Measurements from ENCODE around the gene IPO4. TPM values are rescaled to one million over a fixed set of nuclear protein-coding genes. Genes with fewer than 3 reads are reported as not detected.
"Not testable (repeated sequence)": the region's sequence is repeated elsewhere in the genome, so short reads cannot be mapped to it uniquely, and the experiment has no call there.

The IPO4 gene
- total and polyA plus RNA-seq, 3 experiments from 2014 or later: 20.9 to 172 (median 164) TPM

DNA sequence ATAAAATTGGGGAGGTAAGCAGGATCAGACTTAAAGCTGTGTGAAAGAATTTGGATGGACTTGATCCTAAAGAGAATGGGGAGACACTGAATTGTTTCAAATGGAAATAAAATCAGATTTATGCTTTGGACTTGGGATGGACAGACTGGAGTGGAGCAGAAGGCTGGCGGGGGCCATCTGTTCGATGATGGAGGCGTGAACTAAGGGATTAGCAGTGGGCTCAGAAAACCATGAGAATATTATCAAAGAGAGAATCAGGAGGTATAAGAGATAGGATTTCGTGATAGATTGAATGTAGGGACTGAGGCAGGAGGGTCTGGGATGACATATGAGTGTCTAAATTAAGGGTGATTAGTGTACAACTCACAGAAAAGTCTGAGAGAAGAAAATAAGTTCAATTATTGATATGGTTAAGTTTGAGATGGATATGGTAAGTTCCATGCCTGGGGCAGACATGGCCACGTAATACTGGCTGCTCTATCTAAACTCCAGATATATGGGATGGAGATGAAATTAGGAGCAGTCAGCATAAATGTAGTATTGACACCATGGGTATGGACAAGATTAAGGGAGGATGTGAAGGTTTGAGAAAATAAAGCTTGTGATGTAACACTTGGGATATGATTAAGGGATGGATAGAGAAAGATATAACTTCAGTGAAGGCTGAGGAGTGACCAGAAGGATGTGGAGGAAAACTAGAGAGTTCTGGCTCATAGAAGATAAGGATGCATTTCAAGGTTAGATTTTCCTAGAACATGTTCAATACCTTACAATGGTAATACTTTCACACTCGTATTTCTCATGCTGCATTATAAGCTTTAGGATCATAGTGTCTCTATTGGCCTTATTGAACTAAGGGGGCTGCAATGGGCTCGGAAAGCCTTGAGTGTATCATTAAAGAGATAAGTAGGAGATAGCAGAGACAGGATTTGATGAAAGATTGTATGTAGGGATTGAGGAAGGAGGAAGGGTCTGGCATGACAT is 15.8 kb upstream of the IPO4 start:
- Histone ChIP-seq H3K36me3 (ENCODE audit: insufficient read depth, low read length) (peaks cover 25% of the 10 kb centered on the region), H3K27me3 (ENCODE audit: insufficient read depth, low read length, poor library complexity, severe bottlenecking) (no peaks in the 10 kb centered on the region), H3K4me3 (ENCODE audit: low read length) (no peak overlapping the region), H3K27ac (ENCODE audit: low read depth, low read length) (no peak overlapping the region), H3K4me1 (ENCODE audit: insufficient read depth, low read length) (peaks cover 8% of the 10 kb centered on the region), H3K9me3 (ENCODE audit: low read length) (no peaks in the 10 kb centered on the region)
- H3K36me3 Mint-ChIP-seq: peaks cover 11 to 73% (median 21%) of the 10 kb centered on the region in 3 donors
- DNase-seq: no peak
- H3K27me3 Mint-ChIP-seq: peaks cover 0 to 3% of the 10 kb centered on the region in 2 donors
- ChIA-PET CTCF (no interaction called here), POLR2A (interaction anchor here (0.6 kb wide), 1 partner anchor 38 kb away, joined by 9 read pairs; no protein-coding TSS in a partner anchor)
- peaks cover 0 to 2% (median 0%) of the 10 kb centered on the region in 5 donors for H3K9me3 Mint-ChIP-seq
- peaks cover 32 to 62% (median 45%) of the 10 kb centered on the region in 3 donors for H3K4me1 Mint-ChIP-seq
- H3K4me3 Mint-ChIP-seq: no peak overlapping the region
- peak overlapping the region in 6 of 8 donors; percentile 9 to 96 (median 59) for H3K27ac Mint-ChIP-seq

DNA sequence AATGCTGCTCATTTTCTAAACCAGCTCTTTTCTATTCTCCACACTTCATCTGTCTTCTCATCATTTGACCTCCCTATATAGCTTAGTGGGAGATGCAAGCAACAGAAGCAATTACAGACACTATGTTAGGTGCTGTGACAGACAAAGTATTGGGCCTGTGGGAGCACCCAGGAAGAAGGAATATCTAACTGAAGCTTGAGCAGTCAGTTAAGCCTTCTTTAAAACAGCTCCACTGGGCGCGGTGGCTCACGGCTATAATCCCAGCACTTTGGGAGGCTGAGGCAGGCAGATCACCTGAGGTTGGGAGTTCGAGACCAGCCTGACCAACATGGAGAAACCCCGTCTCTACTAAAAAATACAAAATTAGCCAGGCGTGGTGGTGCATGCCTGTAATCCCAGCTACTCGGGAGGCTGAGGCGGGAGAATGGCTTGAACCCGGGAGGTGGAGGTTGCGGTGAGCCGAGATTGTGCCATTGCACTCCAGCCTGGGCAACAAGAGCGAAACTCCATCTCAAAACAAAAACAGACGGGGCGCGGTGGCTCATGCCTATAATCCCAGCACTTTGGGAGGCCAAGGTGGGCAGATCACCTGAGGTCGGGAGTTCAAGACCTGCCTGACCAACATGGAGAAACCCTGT is 14.8 kb upstream of the IPO4 start:
- POLR2A ChIA-PET; H3K27ac ChIP-seq (ENCODE audit: low read depth, low read length); H3K27me3 ChIP-seq (ENCODE audit: insufficient read depth, low read length, poor library complexity, severe bottlenecking); H3K4me3 ChIP-seq (ENCODE audit: low read length); DNase-seq; H3K4me3 Mint-ChIP-seq; H3K9me3 ChIP-seq (ENCODE audit: low read length); H3K27me3 Mint-ChIP-seq; H3K9me3 Mint-ChIP-seq: not testable (repeated sequence)
- Mint-ChIP-seq H3K4me1 (peaks cover 38 to 68% (median 51%) of the 10 kb centered on the region in 3 donors), H3K27ac (peak overlapping the region in 2 of 8 donors; percentile 14 to 82), H3K36me3 (peaks cover 20 to 75% (median 22%) of the 10 kb centered on the region in 3 donors)
- CTCF ChIA-PET: interaction anchor here (1.6 kb wide), 1 partner anchor 9 kb away, joined by 3 read pairs; no protein-coding TSS in a partner anchor
- H3K36me3 ChIP-seq (ENCODE audit: insufficient read depth, low read length): peaks cover 18% of the 10 kb centered on the region
- peaks cover 14% of the 10 kb centered on the region for H3K4me1 ChIP-seq (ENCODE audit: insufficient read depth, low read length)

DNA sequence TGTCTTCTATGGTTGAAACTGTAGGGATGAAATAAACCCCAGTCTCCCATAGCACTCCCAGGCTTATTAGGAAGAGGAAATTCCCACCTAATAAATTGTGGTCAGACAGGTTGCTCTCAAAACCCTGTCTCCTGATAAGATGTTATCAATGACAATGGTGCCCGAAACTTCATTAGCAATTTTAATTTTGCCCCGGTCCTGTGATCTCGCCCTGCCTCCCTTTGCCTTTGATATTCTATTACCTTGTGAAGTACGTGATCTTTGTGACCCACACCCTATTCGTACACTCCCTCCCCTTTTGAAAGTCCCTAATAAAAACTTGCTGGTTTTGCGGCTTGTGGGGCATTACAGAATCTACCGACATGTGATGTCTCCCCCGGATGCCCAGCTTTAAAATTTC is 13.9 kb upstream of the IPO4 start:
- Mint-ChIP-seq H3K4me1 (peaks cover 37 to 64% (median 43%) of the 10 kb centered on the region in 3 donors), H3K36me3 (peaks cover 20 to 69% (median 22%) of the 10 kb centered on the region in 3 donors)
- H3K27ac ChIP-seq (ENCODE audit: low read depth, low read length); POLR2A ChIA-PET; DNase-seq; H3K4me3 ChIP-seq (ENCODE audit: low read length); H3K9me3 Mint-ChIP-seq; H3K27ac Mint-ChIP-seq; H3K27me3 Mint-ChIP-seq; H3K4me3 Mint-ChIP-seq; H3K27me3 ChIP-seq (ENCODE audit: insufficient read depth, low read length, poor library complexity, severe bottlenecking); H3K9me3 ChIP-seq (ENCODE audit: low read length): not testable (repeated sequence)
- CTCF ChIA-PET: interaction anchor here (1.6 kb wide), 1 partner anchor 10 kb away, joined by 3 read pairs; no protein-coding TSS in a partner anchor
- peaks cover 10% of the 10 kb centered on the region for H3K36me3 ChIP-seq (ENCODE audit: insufficient read depth, low read length)
- H3K4me1 ChIP-seq (ENCODE audit: insufficient read depth, low read length): peaks cover 14% of the 10 kb centered on the region

DNA sequence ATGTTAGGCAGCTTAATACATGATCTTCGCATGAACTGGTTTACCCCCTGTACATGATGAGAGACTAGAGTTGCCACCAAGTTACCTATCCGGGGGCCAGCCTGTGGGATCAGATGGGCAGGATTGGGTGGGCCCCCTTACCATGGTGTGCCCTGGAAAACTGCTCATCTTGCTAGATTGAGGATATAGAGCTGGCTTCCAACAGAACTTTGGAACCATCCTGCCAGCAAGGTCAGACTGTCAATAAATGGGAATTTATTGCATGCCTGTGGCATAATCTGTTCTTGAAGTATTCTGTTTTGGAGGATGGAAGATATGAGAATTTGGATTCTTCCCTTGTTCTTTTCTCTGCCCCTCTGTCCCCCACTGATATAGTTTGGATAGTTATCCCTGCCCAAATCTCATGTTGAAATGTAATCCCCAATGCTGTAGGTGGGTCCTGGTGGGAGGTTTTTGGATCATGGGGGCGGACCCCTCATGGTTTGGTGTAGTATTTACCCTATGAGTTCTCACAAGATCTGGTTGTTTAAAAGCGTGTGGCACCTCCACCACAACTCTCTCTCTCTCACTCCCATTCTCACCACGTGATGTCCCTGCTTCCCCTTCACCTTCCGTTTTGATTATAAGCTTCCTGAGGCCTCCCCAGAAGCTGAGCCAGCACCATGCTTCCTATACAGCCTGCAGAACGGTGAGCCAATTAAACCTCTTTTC is 10.4 kb upstream of the IPO4 start:
- Mint-ChIP-seq H3K36me3 (peaks cover 15 to 59% (median 20%) of the 10 kb centered on the region in 3 donors), H3K9me3 (peaks cover 0 to 3% (median 0%) of the 10 kb centered on the region in 5 donors), H3K4me3 (peak overlapping the region in 4 of 7 donors; percentile 8 to 60 (median 18)), H3K27me3 (peaks cover 0 to 1% of the 10 kb centered on the region in 2 donors), H3K27ac (peak overlapping the region; percentile 25 to 98 (median 78)), H3K4me1 (peaks cover 38 to 67% (median 46%) of the 10 kb centered on the region in 3 donors)
- H3K27ac ChIP-seq (ENCODE audit: low read depth, low read length): no peak overlapping the region
- H3K9me3 ChIP-seq (ENCODE audit: low read length): no peaks in the 10 kb centered on the region
- POLR2A ChIA-PET: interaction anchor here (0.7 to 1.2 kb wide), 2 partner anchors 14 to 17 kb away, joined by 6 to 12 read pairs; partner anchors contain the start of genes CHMP4A and MDP1
- no peaks in the 10 kb centered on the region for H3K27me3 ChIP-seq (ENCODE audit: insufficient read depth, low read length, poor library complexity, severe bottlenecking)
- DNase-seq: no peak
- CTCF ChIA-PET: interaction anchor here (0.7 to 1.2 kb wide), 2 partner anchors 10 to 17 kb away, joined by 3 read pairs; partner anchors contain the start of genes IPO4 and MDP1
- peaks cover 25% of the 10 kb centered on the region for H3K4me1 ChIP-seq (ENCODE audit: insufficient read depth, low read length)
- no peaks in the 10 kb centered on the region for H3K36me3 ChIP-seq (ENCODE audit: insufficient read depth, low read length)
- H3K4me3 ChIP-seq (ENCODE audit: low read length): no peak overlapping the region

DNA sequence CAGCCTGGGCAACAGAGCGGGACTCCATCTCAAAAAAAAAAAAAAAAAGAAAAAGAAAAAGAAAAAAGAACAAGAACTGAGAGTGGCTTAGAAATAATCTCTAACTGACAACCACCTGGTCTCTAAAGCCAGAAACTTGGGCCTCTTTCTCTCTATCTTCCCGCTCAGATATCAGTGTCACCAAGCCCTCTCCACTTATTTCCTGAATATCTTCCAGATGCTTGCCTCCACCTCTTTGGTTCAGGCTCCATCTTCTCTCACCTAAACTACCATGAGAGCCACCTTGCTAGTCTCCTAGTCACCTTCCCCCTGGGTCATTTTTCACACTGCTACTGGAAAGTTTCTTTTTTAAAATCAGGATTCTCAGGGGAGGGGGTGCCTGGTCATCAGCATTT is 8.4 kb upstream of the IPO4 start:
- Mint-ChIP-seq H3K4me1 (peaks cover 40 to 73% (median 55%) of the 10 kb centered on the region in 3 donors), H3K36me3 (peaks cover 14 to 58% (median 15%) of the 10 kb centered on the region in 3 donors)
- H3K27ac ChIP-seq (ENCODE audit: low read depth, low read length): peak overlapping the region; percentile 100

DNA sequence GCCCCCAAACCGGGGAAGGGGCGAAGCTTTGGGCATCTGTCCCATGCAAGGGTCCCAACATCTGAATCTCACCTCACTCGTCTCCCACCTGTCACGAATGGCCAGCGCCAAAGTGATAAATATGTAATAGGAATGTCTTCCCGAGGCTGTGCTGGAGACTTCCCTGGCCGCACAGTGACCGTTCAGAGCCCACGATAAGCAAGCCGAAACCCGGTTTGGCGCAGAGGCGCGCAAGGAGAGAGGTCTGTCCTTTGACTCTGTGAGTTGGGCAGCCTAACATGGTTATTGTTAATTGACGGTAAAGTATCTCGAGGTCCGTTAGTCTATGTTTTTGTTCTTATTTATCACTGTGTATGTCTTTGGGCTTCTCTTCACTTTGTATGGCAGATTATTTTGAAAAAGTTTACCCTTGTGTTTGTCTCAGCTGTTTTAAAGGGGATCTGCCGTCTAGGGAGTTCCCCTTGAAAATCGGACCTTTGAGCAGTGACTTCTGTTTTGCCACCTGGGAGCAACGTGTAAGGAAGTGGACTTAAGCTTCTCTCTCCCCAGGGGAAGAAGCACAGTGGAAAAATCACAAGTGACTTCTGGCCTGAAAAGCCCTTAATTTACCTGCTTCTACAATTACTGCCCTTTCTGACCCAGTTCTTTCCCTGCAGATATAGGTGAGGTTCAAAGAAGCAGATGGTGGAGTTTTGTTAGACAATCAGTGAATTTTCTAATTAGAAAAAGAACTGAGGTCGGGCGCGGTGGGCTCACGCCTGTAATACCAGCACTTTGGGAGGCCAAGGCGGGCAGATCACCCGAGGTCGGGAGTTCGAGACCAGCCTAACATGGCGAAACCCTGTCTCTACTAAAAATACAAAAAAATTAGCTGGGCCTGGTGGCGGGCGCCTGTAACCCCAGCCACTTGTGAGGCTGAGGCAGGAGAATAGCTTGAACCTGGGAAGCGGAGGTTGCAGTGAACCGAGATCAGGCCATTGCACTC is 7.7 kb upstream of the IPO4 start:
- H3K4me3 Mint-ChIP-seq: peak overlapping the region; percentile 83 to 96 (median 94)
- H3K4me1 ChIP-seq (ENCODE audit: insufficient read depth, low read length): peaks cover 32% of the 10 kb centered on the region
- H3K4me3 ChIP-seq (ENCODE audit: low read length): peak overlapping the region; percentile 91
- H3K9me3 ChIP-seq (ENCODE audit: low read length): no peaks in the 10 kb centered on the region
- H3K36me3 ChIP-seq (ENCODE audit: insufficient read depth, low read length): peaks cover 16% of the 10 kb centered on the region
- H3K27ac Mint-ChIP-seq: peak overlapping the region; percentile 96 to 100 (median 99)
- ChIA-PET POLR2A (interaction anchor here (0.5 to 3.2 kb wide), 13 partner anchors 11 to 515 kb away, joined by 3 to 43 read pairs (median 7); partner anchors contain the start of genes CHMP4A, DCAF11, EMC9 and IRF9), CTCF (interaction anchor here (0.5 to 2.2 kb wide), 15 partner anchors 11 to 137 kb away, joined by 3 to 22 read pairs (median 5); partner anchors contain the start of genes CHMP4A, IRF9, MDP1 and PSME2)
- H3K4me1 Mint-ChIP-seq: peaks cover 39 to 75% (median 58%) of the 10 kb centered on the region in 3 donors
- H3K9me3 Mint-ChIP-seq: peaks cover 0 to 3% (median 0%) of the 10 kb centered on the region in 5 donors
- peaks cover 0 to 1% of the 10 kb centered on the region in 2 donors for H3K27me3 Mint-ChIP-seq
- peak overlapping the region; percentile 100 for H3K27ac ChIP-seq (ENCODE audit: low read depth, low read length)
- DNase-seq: no peak
- H3K27me3 ChIP-seq (ENCODE audit: insufficient read depth, low read length, poor library complexity, severe bottlenecking): no peaks in the 10 kb centered on the region
- peaks cover 12 to 58% (median 13%) of the 10 kb centered on the region in 3 donors for H3K36me3 Mint-ChIP-seq

More for the DNA sequence above, 8.4 kb upstream of the IPO4 start:
- Histone ChIP-seq H3K4me3 (ENCODE audit: low read length) (no peak overlapping the region), H3K36me3 (ENCODE audit: insufficient read depth, low read length) (peaks cover 10% of the 10 kb centered on the region), H3K9me3 (ENCODE audit: low read length) (no peaks in the 10 kb centered on the region), H3K4me1 (ENCODE audit: insufficient read depth, low read length) (peaks cover 32% of the 10 kb centered on the region), H3K27me3 (ENCODE audit: insufficient read depth, low read length, poor library complexity, severe bottlenecking) (no peaks in the 10 kb centered on the region)
- DNase-seq: no peak
- ChIA-PET CTCF (interaction anchor here (0.6 to 2.1 kb wide), 3 partner anchors 19 to 78 kb away, joined by 3 to 22 read pairs (median 3); partner anchors contain the start of genes IRF9 and MDP1), POLR2A (interaction anchor here (3.2 kb wide), 1 partner anchor 16 kb away, joined by 43 read pairs; the partner anchor contains the start of gene CHMP4A)
- Mint-ChIP-seq H3K9me3 (peaks cover 0 to 3% (median 0%) of the 10 kb centered on the region in 5 donors), H3K27ac (peak overlapping the region; percentile 86 to 99 (median 96)), H3K27me3 (peaks cover 0 to 1% of the 10 kb centered on the region in 2 donors), H3K4me3 (peak overlapping the region; percentile 68 to 96 (median 92))
